ENCODE results near the gene MTHFD1L.

Gene MTHFD1L

DNA sequence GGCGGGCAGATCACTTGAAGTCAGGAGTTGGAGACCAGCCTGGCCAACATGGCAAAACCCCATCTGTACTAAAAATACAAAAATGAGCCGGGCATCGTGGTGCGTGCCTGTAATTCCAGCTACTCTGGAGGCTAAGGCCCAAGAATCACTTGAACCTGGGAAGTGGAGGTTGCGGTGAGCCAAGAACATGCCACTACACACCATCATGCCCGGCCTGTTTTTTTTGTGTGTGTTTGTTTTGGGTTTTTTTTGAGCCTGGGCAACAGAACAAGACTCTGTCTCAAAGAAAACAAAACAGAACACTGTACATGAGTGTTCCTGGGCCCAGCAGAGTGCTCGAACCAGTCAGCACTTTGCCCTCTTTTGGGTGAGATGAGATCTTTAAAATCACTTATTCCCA lies 159.1 kb downstream of the MTHFD1L start:
- Histone ChIP-seq H3K4me3 (ENCODE audit: low read depth, low read length) (no peak overlapping the region), H3K9me3 (no peaks in the 10 kb centered on the region), H3K4me1 (no peaks in the 10 kb centered on the region), H3K36me3 (peaks cover 5% of the 10 kb centered on the region; the same call in 1 of the 2 replicates), H3K27me3 (no peaks in the 10 kb centered on the region)
- TF ChIP-seq, protein P1, sequence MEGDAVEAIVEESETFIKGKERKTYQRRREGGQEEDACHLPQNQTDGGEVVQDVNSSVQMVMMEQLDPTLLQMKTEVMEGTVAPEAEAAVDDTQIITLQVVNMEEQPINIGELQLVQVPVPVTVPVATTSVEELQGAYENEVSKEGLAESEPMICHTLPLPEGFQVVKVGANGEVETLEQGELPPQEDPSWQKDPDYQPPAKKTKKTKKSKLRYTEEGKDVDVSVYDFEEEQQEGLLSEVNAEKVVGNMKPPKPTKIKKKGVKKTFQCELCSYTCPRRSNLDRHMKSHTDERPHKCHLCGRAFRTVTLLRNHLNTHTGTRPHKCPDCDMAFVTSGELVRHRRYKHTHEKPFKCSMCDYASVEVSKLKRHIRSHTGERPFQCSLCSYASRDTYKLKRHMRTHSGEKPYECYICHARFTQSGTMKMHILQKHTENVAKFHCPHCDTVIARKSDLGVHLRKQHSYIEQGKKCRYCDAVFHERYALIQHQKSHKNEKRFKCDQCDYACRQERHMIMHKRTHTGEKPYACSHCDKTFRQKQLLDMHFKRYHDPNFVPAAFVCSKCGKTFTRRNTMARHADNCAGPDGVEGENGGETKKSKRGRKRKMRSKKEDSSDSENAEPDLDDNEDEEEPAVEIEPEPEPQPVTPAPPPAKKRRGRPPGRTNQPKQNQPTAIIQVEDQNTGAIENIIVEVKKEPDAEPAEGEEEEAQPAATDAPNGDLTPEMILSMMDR (IDR thresholded peaks at IDR 0.05; ENCODE audit: low read depth, low read length), result no peak
- no peak for DNase-seq

DNA sequence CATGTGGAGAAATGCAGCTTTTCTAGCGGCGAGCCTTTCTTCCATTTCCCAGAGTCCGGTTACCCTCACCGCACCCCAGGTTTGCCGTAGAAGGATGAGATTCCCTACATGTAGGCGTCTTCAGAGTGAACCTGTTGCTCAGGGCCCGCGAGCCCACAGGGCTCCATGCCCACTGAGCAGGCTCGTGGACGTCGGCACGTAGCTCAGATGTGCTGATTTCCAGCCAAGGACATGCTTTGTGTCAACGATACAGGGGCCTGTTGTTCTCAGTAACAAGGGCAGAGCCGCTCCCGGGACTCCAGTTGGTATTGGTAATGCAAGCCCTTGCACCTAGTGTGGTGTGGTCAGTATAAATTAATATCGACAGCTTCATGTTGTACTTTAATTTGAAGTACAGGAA lies 159.6 kb downstream of the MTHFD1L start:
- H3K4me1 ChIP-seq, result no peaks in the 10 kb centered on the region
- no peaks in the 10 kb centered on the region for H3K9me3 ChIP-seq
- TF ChIP-seq, protein P1 (IDR thresholded peaks at IDR 0.05; ENCODE audit: low read depth, low read length), result no peak
- H3K4me3 ChIP-seq (ENCODE audit: low read depth, low read length), result no peak overlapping the region
- no peak for DNase-seq
- peaks cover 3% of the 10 kb centered on the region; the same call in 1 of the 2 replicates for H3K36me3 ChIP-seq
- H3K27me3 ChIP-seq, result no peaks in the 10 kb centered on the region

DNA sequence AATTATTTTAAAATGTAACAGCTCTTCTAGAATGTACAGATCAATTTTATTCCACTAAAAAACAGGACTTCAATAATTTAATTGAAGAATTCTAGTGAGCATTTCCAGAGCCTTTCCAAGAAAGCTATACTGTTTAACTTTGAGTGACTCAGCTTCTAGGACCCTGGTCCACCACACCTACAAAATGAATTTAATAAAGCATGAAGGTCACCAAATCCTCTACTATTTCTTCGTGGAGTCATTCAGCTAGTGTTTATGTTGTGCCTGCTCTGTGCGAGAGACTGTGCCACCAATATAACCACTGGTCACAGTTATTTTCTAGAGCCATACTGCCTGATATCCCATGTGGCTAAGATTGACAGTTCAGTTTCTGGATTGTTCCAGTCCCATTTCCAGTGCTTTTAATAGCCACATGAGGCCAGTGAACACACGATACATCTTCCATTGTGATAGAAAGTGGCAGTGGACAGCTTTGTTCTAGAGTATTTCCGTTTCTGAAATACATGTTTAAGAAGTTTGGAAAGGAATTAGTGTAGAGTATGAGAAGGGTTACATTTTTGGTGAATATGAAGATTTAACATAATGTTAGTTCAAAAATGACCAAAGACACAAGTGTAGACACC lies 160.7 kb downstream of the MTHFD1L start:
- no peak for DNase-seq
- TF ChIP-seq, protein P1 (IDR thresholded peaks at IDR 0.05; ENCODE audit: low read depth, low read length), result no peak
- Histone ChIP-seq H3K36me3 (no peaks in the 10 kb centered on the region; the same call in 1 of the 2 replicates), H3K4me3 (ENCODE audit: low read depth, low read length) (no peak overlapping the region), H3K27me3 (no peaks in the 10 kb centered on the region), H3K9me3 (no peaks in the 10 kb centered on the region), H3K4me1 (no peaks in the 10 kb centered on the region)

DNA sequence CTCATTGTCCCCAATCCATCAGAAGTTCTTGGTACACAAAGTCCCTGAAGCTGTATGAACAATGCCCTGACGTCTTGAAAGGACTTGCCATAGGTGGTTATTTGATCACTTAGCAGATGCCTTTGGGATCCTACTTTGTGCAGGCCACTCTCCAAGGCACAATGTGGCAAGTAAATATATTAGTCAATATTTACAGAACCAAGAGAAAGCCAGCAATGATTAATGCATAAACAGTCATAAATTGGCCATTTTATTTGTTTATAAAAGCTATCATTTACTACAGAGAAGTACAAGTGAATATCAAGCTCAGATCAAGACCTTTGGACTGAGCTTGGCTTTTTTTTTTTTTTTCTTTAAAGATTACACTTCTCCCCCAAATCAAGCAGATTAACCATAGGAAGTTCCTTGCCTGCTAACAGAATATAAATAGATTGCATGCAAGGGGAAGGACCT lies 161.8 kb downstream of the MTHFD1L start:
- TF ChIP-seq, protein P1 (IDR thresholded peaks at IDR 0.05; ENCODE audit: low read depth, low read length), result no peak
- Histone ChIP-seq H3K4me3 (ENCODE audit: low read depth, low read length) (no peak overlapping the region), H3K9me3 (no peaks in the 10 kb centered on the region), H3K27me3 (no peaks in the 10 kb centered on the region), H3K4me1 (no peaks in the 10 kb centered on the region), H3K36me3 (no peaks in the 10 kb centered on the region; the same call in 1 of the 2 replicates)
- no peak for DNase-seq

DNA sequence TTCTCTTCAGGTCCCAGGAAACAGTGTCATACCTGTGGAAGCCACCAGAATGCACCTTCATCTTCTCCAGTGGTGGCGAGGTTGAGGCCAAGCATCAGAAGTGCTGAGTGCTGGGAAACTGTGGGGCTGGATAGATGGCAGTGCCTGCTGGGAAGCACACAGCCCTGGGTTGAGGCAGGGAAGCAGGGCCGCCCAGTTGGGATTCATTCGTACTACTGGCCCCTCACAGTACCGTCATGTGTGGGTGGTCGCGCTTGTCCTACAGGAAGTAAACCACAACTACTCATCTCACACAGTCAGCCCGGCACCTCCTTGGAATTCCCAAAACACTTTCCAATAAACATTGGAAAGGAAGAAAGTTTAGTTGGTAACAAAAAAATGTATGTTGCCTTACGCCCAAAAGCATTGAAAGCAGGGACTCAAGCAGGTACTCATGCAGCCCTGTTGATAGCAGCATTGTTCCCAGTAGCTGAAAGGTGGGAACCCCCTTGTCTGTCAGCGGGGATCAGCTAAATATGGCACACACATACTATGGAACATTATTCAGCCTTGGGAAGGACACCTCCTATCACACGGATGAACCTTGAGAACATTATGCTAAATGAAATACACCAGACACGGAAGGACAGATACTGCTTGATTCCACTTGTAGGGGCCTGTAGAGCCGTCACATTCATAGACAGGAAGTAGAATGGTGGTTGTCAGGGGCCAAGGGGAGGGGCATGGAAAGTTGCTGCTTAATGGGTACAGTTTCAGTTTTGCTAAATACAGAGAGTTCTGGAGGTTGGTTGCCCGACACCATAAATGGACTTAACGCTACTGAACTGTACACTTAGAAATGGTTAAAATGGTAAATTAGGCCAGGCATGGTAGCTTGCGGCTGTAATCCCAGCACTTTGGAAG lies 162.7 kb downstream of the MTHFD1L start:
- no peak for DNase-seq

More for the DNA sequence above, 162.7 kb downstream of the MTHFD1L start:
- no peaks in the 10 kb centered on the region; the same call in 1 of the 2 replicates for H3K36me3 ChIP-seq
- H3K9me3 ChIP-seq, result no peaks in the 10 kb centered on the region
- no peaks in the 10 kb centered on the region for H3K4me1 ChIP-seq
- H3K4me3 ChIP-seq (ENCODE audit: low read depth, low read length), result no peak overlapping the region
- TF ChIP-seq, protein P1 (IDR thresholded peaks at IDR 0.05; ENCODE audit: low read depth, low read length), result no peak
- H3K27me3 ChIP-seq, result no peaks in the 10 kb centered on the region
